Amygdala (tissue), 56 donors: Measurements from ENCODE around the gene TNN.

Experiments used
- DNase-seq, 56 donors: peaks; one replicate each; lab custom pipeline; 2025; lab: John Stamatoyannopoulos, UW

The TNN gene

GRCh38 chr1:175195798-175196197, 128.2 kb downstream of the TNN start:
- no peak for DNase-seq

- no peak for DNase-seq
These were observed 129.9 kb downstream of the TNN start for GRCh38 chr1:175197531-175197930.
